Neural progenitor cell (in vitro differentiated cells): ENCODE results near the gene RPL37. TPM values are rescaled to one million over a fixed set of nuclear protein-coding genes. Genes with fewer than 3 reads are reported as not detected.

Experiments used
- DNase-seq: peaks from one replicate; pipeline ENCODE4 v3.0.0-alpha.2; 2016; ENCODE audit warnings: low spot score
- H2AFZ ChIP-seq: fragments of 200-600 bp; sonication (generic); replicated peaks from 2 replicates; pipeline ENCODE4 v1.6.1; 2016; ENCODE audit warnings: antibody characterized with exemption
- H3F3A ChIP-seq: fragments of 200-600 bp; sonication (generic); 2 replicates; pipeline ENCODE4 v1.6.1; 2016; ENCODE audit warnings: antibody characterized with exemption, low read depth
- H3K27ac ChIP-seq: fragments of 200-600 bp; sonication (generic); 2 replicates; pipeline ENCODE4 v1.5.1; 2016; ENCODE audit warnings: mild to moderate bottlenecking
- H3K27me3 ChIP-seq: fragments of 200-600 bp; sonication (generic); 2 replicates; pipeline ENCODE4 v1.6.1; 2016; ENCODE audit warnings: mild to moderate bottlenecking, moderate library complexity
- H3K36me3 ChIP-seq: fragments of 200-600 bp; sonication (generic); 2 replicates; pipeline ENCODE4 v1.5.1; 2016
- H3K4me1 ChIP-seq: fragments of 200-600 bp; sonication (generic); 2 replicates; pipeline ENCODE4 v1.6.1; 2016; ENCODE audit warnings: mixed run types
- H3K4me2 ChIP-seq: fragments of 200-600 bp; sonication (generic); 2 replicates; pipeline ENCODE4 v1.6.1; 2016
- H3K4me3 ChIP-seq: fragments of 200-600 bp; sonication (generic); 2 replicates; pipeline ENCODE4 v1.5.1; 2016
- H3K79me2 ChIP-seq: fragments of 200-600 bp; sonication (generic); 2 replicates; pipeline ENCODE4 v1.6.1; 2016; ENCODE audit warnings: low read depth
- H3K9ac ChIP-seq: fragments of 200-600 bp; sonication (generic); 2 replicates; pipeline ENCODE4 v1.6.1; 2016
- H3K9me3 ChIP-seq: fragments of 200-600 bp; sonication (generic); 2 replicates; pipeline ENCODE4 v1.5.1; 2016; ENCODE audit warnings: low read depth
- H4K20me1 ChIP-seq: fragments of 200-600 bp; sonication (generic); 2 replicates; pipeline ENCODE4 v1.6.1; 2016; ENCODE audit warnings: low read depth
- H3K27ac Mint-ChIP-seq: 3 replicates; pipeline ENCODE4 v1.8.0; 2021; ENCODE audit warnings: mixed read lengths
- H3K27me3 Mint-ChIP-seq: 2 replicates; pipeline ENCODE4 v1.8.0; 2022; ENCODE audit warnings: low read depth, mild to moderate bottlenecking, inconsistent platforms, moderate library complexity, mixed read lengths; ENCODE audit not compliant: insufficient read depth
- H3K36me3 Mint-ChIP-seq: 3 replicates; pipeline ENCODE4 v1.8.0; 2021; ENCODE audit warnings: mixed read lengths
- H3K4me1 Mint-ChIP-seq: 3 replicates; pipeline ENCODE4 v1.8.0; 2021; ENCODE audit warnings: mixed read lengths
- H3K4me3 Mint-ChIP-seq: 3 replicates; pipeline ENCODE4 v1.8.0; 2021; ENCODE audit warnings: mild to moderate bottlenecking, moderate library complexity, mixed read lengths
- H3K9me3 Mint-ChIP-seq: 3 replicates; pipeline ENCODE4 v1.8.0; 2020; ENCODE audit warnings: mixed read lengths
- EZH2 ChIP-seq: fragments of 200-600 bp; sonication (generic); IDR thresholded peaks from 2 replicates; pipeline ENCODE4 v1.6.1; 2017; ENCODE audit warnings: antibody characterized with exemption, mild to moderate bottlenecking, moderate library complexity
- EZH2phosphoT487 ChIP-seq: fragments of 200-600 bp; sonication (generic); IDR thresholded peaks from 2 replicates; pipeline ENCODE4 v1.6.1; 2017; ENCODE audit warnings: antibody characterized with exemption
- total RNA-seq: library from RNA; depleted of rRNA; stranded (reverse); fragments of >200 nt; gene quantifications from 2 replicates; pipeline ENCODE4 v1.2.3, GENCODE V29; 2015; ENCODE audit warnings: low replicate concordance
- TF ChIP-seq, protein P1 (sequence below): fragments of 200-600 bp; sonication (generic); IDR thresholded peaks from 2 replicates; pipeline ENCODE4 v1.5.1; 2017; ENCODE audit warnings: antibody characterized with exemption, mild to moderate bottlenecking

The RPL37 gene
- total RNA-seq, 1 donor from 2014 or later: 235 TPM

DNA sequence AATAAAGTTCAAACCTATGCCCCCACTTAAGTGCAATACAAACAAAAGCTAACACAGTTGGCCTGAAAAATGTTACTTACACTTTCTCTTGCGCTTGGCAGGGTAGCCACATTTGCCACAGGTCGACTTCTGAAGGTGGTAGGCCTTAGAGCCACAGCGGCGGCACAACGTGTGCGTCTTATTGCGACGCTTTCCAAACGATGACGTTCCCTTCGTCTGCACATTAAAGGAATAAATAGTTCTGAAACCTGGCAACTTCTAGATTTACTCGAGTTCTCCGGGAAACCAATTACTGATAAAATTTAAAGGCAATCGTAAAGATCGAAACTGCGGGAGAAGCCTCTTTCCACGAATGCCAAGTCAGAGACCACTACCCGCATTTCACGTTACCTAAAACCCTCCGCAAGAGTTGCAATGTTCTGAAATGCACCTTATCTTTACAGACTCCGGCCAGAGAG, 602 bp downstream of the RPL37 start:
- H3K4me1 ChIP-seq: peaks cover 23% of the 10 kb centered on the region
- peak overlapping the region; percentile 100 for H3K27ac Mint-ChIP-seq
- H3K9me3 Mint-ChIP-seq: no peaks in the 10 kb centered on the region
- no peaks in the 10 kb centered on the region for H3K9me3 ChIP-seq
- peaks cover 67% of the 10 kb centered on the region for H3F3A ChIP-seq
- H4K20me1 ChIP-seq: peaks cover 53% of the 10 kb centered on the region
- H3K4me3 ChIP-seq: peak overlapping the region; percentile 96
- H3K4me3 Mint-ChIP-seq: peak overlapping the region; percentile 100
- H3K27me3 Mint-ChIP-seq: peaks cover 4% of the 10 kb centered on the region
- peak; percentile 31 for DNase-seq
- H3K79me2 ChIP-seq: peaks cover 60% of the 10 kb centered on the region
- peak overlapping the region; percentile 92 for H3K27ac ChIP-seq
- H3K9ac ChIP-seq: peak overlapping the region; percentile 100
- peak overlapping the region; percentile 20 for H2AFZ ChIP-seq
- peaks cover 38% of the 10 kb centered on the region for H3K4me1 Mint-ChIP-seq
- TF ChIP-seq EZH2phosphoT487 (no peak), EZH2 (no peak)
- TF ChIP-seq, protein P1, sequence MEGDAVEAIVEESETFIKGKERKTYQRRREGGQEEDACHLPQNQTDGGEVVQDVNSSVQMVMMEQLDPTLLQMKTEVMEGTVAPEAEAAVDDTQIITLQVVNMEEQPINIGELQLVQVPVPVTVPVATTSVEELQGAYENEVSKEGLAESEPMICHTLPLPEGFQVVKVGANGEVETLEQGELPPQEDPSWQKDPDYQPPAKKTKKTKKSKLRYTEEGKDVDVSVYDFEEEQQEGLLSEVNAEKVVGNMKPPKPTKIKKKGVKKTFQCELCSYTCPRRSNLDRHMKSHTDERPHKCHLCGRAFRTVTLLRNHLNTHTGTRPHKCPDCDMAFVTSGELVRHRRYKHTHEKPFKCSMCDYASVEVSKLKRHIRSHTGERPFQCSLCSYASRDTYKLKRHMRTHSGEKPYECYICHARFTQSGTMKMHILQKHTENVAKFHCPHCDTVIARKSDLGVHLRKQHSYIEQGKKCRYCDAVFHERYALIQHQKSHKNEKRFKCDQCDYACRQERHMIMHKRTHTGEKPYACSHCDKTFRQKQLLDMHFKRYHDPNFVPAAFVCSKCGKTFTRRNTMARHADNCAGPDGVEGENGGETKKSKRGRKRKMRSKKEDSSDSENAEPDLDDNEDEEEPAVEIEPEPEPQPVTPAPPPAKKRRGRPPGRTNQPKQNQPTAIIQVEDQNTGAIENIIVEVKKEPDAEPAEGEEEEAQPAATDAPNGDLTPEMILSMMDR: no peak
- peak overlapping the region; percentile 97 for H3K4me2 ChIP-seq
- no peaks in the 10 kb centered on the region for H3K27me3 ChIP-seq
- peaks cover 43% of the 10 kb centered on the region for H3K36me3 Mint-ChIP-seq
- peaks cover 44% of the 10 kb centered on the region for H3K36me3 ChIP-seq

DNA sequence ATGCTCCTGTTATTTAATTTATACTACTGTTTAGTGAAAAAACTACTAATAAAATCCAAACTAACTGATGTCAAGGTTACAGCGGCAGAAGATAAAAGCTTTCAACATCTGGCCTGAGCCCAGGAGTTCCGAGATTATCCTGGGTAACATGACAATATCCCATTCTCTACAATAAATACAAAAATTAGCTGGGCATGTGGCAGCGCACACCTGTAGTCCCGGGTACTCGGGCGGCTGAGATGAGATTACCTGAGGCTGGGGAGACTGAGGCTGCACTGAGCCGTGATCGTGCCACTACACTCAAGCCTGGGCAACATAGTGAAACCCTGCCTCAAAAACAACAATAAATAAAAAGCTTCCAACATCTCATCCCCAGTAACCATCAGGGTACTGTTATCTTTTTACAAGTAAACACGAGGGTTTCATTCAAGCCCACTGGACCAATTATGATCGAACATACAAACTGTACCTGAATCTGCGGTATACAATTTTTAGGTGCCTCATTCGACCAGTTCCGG, 1.3 kb downstream of the RPL37 start:
- Mint-ChIP-seq H3K4me1 (peaks cover 38% of the 10 kb centered on the region), H3K9me3 (no peaks in the 10 kb centered on the region), H3K27me3 (peaks cover 4% of the 10 kb centered on the region), H3K36me3 (peaks cover 50% of the 10 kb centered on the region), H3K4me3 (peak overlapping the region; percentile 100), H3K27ac (peak overlapping the region; percentile 100)
- Histone ChIP-seq H3K9me3 (no peaks in the 10 kb centered on the region), H2AFZ (no peak overlapping the region), H3K27me3 (no peaks in the 10 kb centered on the region), H3K9ac (peak overlapping the region; percentile 100), H3K4me1 (peaks cover 23% of the 10 kb centered on the region), H3K79me2 (peaks cover 67% of the 10 kb centered on the region), H3K36me3 (peaks cover 49% of the 10 kb centered on the region), H3K4me2 (peak overlapping the region; percentile 97), H3F3A (peaks cover 74% of the 10 kb centered on the region), H3K27ac (peak overlapping the region; percentile 0), H3K4me3 (peak overlapping the region; percentile 96), H4K20me1 (peaks cover 59% of the 10 kb centered on the region)
- DNase-seq: no peak
- TF ChIP-seq, protein P1: no peak
- TF ChIP-seq EZH2 (no peak), EZH2phosphoT487 (no peak)

DNA sequence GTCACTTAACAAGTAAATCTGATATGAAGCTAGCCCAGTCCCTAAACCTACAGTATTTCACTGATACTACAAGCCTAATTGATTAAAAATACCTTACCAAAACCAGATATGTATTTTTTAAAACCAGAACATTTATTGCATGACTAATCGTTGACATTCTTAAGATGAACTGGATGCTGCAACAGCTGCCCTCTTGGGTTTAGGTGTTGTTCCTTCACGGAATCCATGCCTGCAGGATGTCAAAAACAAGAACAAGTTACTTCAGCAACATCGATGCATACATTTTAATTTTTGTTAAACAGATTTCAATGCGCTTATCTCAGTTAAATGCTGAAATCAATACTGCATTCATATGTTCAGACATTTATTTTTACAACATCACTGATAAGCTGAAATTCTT, 2.7 kb downstream of the RPL37 start:
- Histone ChIP-seq H3F3A (peaks cover 88% of the 10 kb centered on the region), H3K9me3 (no peaks in the 10 kb centered on the region), H3K4me2 (peak overlapping the region; percentile 97), H3K4me1 (peaks cover 23% of the 10 kb centered on the region), H3K79me2 (peaks cover 79% of the 10 kb centered on the region), H3K9ac (no peak overlapping the region), H3K4me3 (peak overlapping the region; percentile 96), H3K36me3 (peaks cover 59% of the 10 kb centered on the region), H3K27ac (no peak overlapping the region), H3K27me3 (no peaks in the 10 kb centered on the region), H4K20me1 (peaks cover 74% of the 10 kb centered on the region), H2AFZ (no peak overlapping the region)
- H3K36me3 Mint-ChIP-seq: peaks cover 63% of the 10 kb centered on the region
- peaks cover 40% of the 10 kb centered on the region for H3K4me1 Mint-ChIP-seq
- no peak for DNase-seq
- H3K27ac Mint-ChIP-seq: no peak overlapping the region
- H3K27me3 Mint-ChIP-seq: no peaks in the 10 kb centered on the region
- H3K9me3 Mint-ChIP-seq: no peaks in the 10 kb centered on the region
- TF ChIP-seq EZH2phosphoT487 (no peak), EZH2 (no peak)
- TF ChIP-seq, protein P1: no peak
- H3K4me3 Mint-ChIP-seq: peak overlapping the region; percentile 100
